H1 (cell line): Measurements from ENCODE around the gene TRDN. TPM values are rescaled to one million over a fixed set of nuclear protein-coding genes. Genes with fewer than 3 reads are reported as not detected.

Experiments used
- ATF2 ChIP-seq: IDR thresholded peaks from 2 replicates; pipeline ENCODE4 v1.6.1; 2012; ENCODE audit warnings: low read length, inconsistent platforms
- CHD1 ChIP-seq: IDR thresholded peaks from 2 replicates; pipeline ENCODE4 v1.6.1; 2012; ENCODE audit warnings: low read depth, low read length, improper control_type of control experiment
- CHD7 ChIP-seq: fragments of 300-600 bp; sonication (generic); IDR thresholded peaks from 2 replicates; pipeline ENCODE4 v1.7.1; 2012; ENCODE audit warnings: low read length, moderate library complexity, mild to moderate bottlenecking, inconsistent platforms; ENCODE audit not compliant: insufficient replicate concordance
- CTBP2 ChIP-seq: IDR thresholded peaks from 2 replicates; pipeline ENCODE4 v1.7.0; 2011; ENCODE audit warnings: borderline replicate concordance, mild to moderate bottlenecking, moderate library complexity, mixed read lengths, low read length; ENCODE audit not compliant: insufficient read depth, insufficient read length
- GTF2F1 ChIP-seq: IDR thresholded peaks from 2 replicates; pipeline ENCODE4 v1.6.1; 2012; ENCODE audit warnings: low read depth, low read length, improper control_type of control experiment, borderline replicate concordance
- HDAC2 ChIP-seq, 2 experiments: fragments of 300-600 bp in 1 of 2; sonication (generic) in 1 of 2; IDR thresholded peaks; 2 replicates each; pipeline ENCODE4 v1.6.1; 2011 to 2012; ENCODE audit warnings: low read depth in 2 of 2, low read length in 2 of 2, mild to moderate bottlenecking in 2 of 2, moderate library complexity in 2 of 2, borderline replicate concordance in 1 of 2, inconsistent platforms in 1 of 2
- NRF1 ChIP-seq: IDR thresholded peaks from 2 replicates; pipeline ENCODE4 v1.6.1; 2011; ENCODE audit warnings: mild to moderate bottlenecking, low read depth, low read length, improper control_type of control experiment
- PHF8 ChIP-seq: fragments of 200-600 bp; sonication (generic); conservative IDR thresholded peaks from 2 replicates; pipeline ENCODE4 v1.7.1; 2012; ENCODE audit warnings: low read depth, mild to moderate bottlenecking, inconsistent platforms, low read length, moderate library complexity
- SUZ12 ChIP-seq: fragments of 200-600 bp; sonication (generic); IDR thresholded peaks from 2 replicates; pipeline ENCODE4 v1.6.1; 2012; ENCODE audit warnings: mild to moderate bottlenecking, inconsistent platforms, low read length, moderate library complexity, mixed read lengths
- TAF1 ChIP-seq: IDR thresholded peaks from 2 replicates; pipeline ENCODE4 v1.6.1; 2011; ENCODE audit warnings: mild to moderate bottlenecking, low read depth, low read length
- polyA plus RNA-seq, 7 experiments: library from polyadenylated mRNA; depleted of rRNA in 3 of 7; stranded (reverse) in 5 of 7; unstranded in 2 of 7; fragments of >200 nt in 5 of 7; fragments of 200-250 nt in 2 of 7; gene quantifications; 1 replicate in 5 of 7; 2 replicates in 1 of 7; 4 replicates in 1 of 7; pipeline versions ENCODE4 v1.2.1 to v1.2.3, GENCODE V29; 2011 to 2013; ENCODE audit warnings: missing spikeins in 2 of 7, mixed read lengths in 2 of 7
- total RNA-seq: library from RNA; stranded (reverse); fragmentation: NEBNext Ultra II Directional; extraction: Animal tissue kit (Norgen Biotek cat#: 25700); gene quantifications from 2 replicates; pipeline ENCODE4 v1.2.1, GENCODE V29; 2021

Gene TRDN
- total and polyA plus RNA-seq, 2 of the 8 experiments (the other 6 are each of a cell fraction or from before 2014, with no cell fraction given), result 1.6 to 41.6 TPM

GRCh38 chr6:123638865-123639264, 2.1 kb upstream of the TRDN start (continued):
- TF ChIP-seq CHD7, result no peak
- no peak for TF ChIP-seq ATF2
- no peak for TF ChIP-seq TAF1
- no peak for TF ChIP-seq HDAC2 (IDR thresholded peaks at IDR 0.05; ENCODE audit: borderline replicate concordance in 1 of 2, low read depth in 2 of 2, low read length in 2 of 2)
- TF ChIP-seq CHD1, result no peak
- TF ChIP-seq GTF2F1, result no peak
- no peak for TF ChIP-seq SUZ12
- no peak for TF ChIP-seq NRF1
- TF ChIP-seq PHF8, result no peak
- no peak for TF ChIP-seq CTBP2
